OCI-LY3 (cell line): ENCODE results near the gene ATG2A.

ENCODE experiments used
- H2AFZ ChIP-seq: fragments of 200-600, 300-600 bp; shearing (Covaris generic); 2 replicates; pipeline ENCODE4 v1.6.0; 2014; ENCODE audit warnings: antibody characterized with exemption, low read depth, low read length
- H3K27ac ChIP-seq: fragments of 200-600, 300-600 bp; sonication (generic); 2 replicates; pipeline ENCODE4 v1.5.1; 2014; ENCODE audit warnings: mild to moderate bottlenecking, low read length, moderate library complexity, mixed read lengths
- H3K27me3 ChIP-seq: fragments of 200-600, 300-600 bp; sonication (generic); 2 replicates; pipeline ENCODE4 v1.6.1; 2014; ENCODE audit warnings: low read depth, low read length, mixed read lengths
- H3K36me3 ChIP-seq: fragments of 200-600, 300-600 bp; sonication (generic); replicated peaks from 2 replicates; pipeline ENCODE3; 2014; ENCODE audit warnings: low read depth, low read length, mixed read lengths
- H3K4me1 ChIP-seq: fragments of 300-600, 200-600 bp; sonication (generic); 2 replicates; pipeline ENCODE4 v1.6.1; 2014; ENCODE audit warnings: low read length, mixed read lengths
- H3K4me2 ChIP-seq: fragments of 200-600, 300-600 bp; sonication (generic); 2 replicates; pipeline ENCODE4 v1.6.1; 2014; ENCODE audit warnings: low read length, mixed read lengths
- H3K4me3 ChIP-seq: fragments of 300-600, 200-600 bp; sonication (generic); 2 replicates; pipeline ENCODE4 v1.5.1; 2014; ENCODE audit warnings: antibody characterized with exemption, mild to moderate bottlenecking, low read length, moderate library complexity
- H3K79me2 ChIP-seq: fragments of 300-600, 200-600 bp; shearing (Covaris generic); 2 replicates; pipeline ENCODE4 v1.6.1; 2014; ENCODE audit warnings: mild to moderate bottlenecking, low read length, mixed read lengths
- H3K9ac ChIP-seq: fragments of 300-600, 200-600 bp; shearing (Covaris generic); 2 replicates; pipeline ENCODE4 v1.6.0; 2014; ENCODE audit warnings: mild to moderate bottlenecking, low read length, moderate library complexity
- H3K9me3 ChIP-seq: fragments of 200-600, 300-600 bp; shearing (Covaris generic); 2 replicates; pipeline ENCODE4 v1.6.1; 2014; ENCODE audit warnings: low read length, mixed read lengths; ENCODE audit not compliant: insufficient read depth
- H4K20me1 ChIP-seq: fragments of 200-600, 300-600 bp; sonication (generic); 2 replicates; pipeline ENCODE4 v1.6.1; 2016; ENCODE audit warnings: low read length, mixed read lengths; ENCODE audit not compliant: insufficient read depth
- CTCF ChIP-seq: fragments of 200-600, 300-600 bp; sonication (generic); IDR thresholded peaks from 2 replicates; pipeline ENCODE4 v1.5.1; 2014; ENCODE audit warnings: antibody characterized with exemption, low read length, low read depth
- EZH2phosphoT487 ChIP-seq: fragments of 200-600 bp; shearing (Covaris generic); IDR thresholded peaks from 2 replicates; pipeline ENCODE4 v1.6.1; 2018; ENCODE audit warnings: antibody characterized with exemption, mixed run types, low read depth

The ATG2A gene

DNA sequence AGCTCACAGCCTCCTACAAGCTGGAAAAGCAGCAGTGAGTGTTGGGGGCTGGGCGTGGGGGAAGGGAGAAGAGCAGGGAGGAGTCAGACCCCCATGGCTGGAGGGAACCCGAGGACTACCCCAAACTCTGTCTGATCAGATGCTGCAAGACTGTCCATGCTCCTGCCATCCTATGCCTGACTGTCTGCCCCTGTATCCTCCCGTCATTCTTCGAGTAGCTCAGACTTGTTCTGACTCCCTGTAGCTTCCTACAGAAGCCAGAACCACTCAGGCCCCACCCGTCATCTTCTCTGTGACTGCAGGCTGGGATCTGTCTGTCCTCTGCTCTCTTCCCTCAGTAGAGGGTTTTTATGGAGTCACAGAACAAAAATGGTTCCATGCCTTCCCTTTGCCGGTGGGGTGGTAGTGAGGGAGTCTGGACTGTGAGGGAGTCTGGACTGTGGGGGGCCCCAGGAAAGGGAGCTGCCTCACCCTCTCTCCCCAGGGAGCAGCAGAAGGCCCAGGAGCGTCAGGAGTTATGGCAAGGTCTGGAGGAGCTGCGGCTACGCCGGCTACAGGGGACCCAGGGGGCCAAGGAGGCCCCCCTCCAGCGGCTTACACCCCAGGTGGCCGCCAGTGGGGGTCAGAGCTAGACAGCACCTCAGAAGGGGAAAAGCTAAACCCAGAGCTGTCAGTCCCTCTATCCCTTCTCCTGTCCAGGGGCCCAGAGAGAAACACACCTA is 16.4 kb upstream of the ATG2A start:
- H3K79me2 ChIP-seq, result no peaks in the 10 kb centered on the region
- peaks cover 15% of the 10 kb centered on the region for H3K36me3 ChIP-seq
- H3K4me3 ChIP-seq, result no peak overlapping the region
- no peak overlapping the region for H3K4me2 ChIP-seq
- H3K27ac ChIP-seq, result no peak overlapping the region
- no peak overlapping the region for H3K9ac ChIP-seq
- H2AFZ ChIP-seq, result no peak overlapping the region
- TF ChIP-seq CTCF (no peak), EZH2phosphoT487 (no peak)
- H3K4me1 ChIP-seq, result no peaks in the 10 kb centered on the region
- H3K9me3 ChIP-seq, result no peaks in the 10 kb centered on the region
- no peaks in the 10 kb centered on the region for H4K20me1 ChIP-seq
- 0 out of 2 replicates have a peak, but pooled peaks cover under 1% of the 10 kb centered on the region for H3K27me3 ChIP-seq

DNA sequence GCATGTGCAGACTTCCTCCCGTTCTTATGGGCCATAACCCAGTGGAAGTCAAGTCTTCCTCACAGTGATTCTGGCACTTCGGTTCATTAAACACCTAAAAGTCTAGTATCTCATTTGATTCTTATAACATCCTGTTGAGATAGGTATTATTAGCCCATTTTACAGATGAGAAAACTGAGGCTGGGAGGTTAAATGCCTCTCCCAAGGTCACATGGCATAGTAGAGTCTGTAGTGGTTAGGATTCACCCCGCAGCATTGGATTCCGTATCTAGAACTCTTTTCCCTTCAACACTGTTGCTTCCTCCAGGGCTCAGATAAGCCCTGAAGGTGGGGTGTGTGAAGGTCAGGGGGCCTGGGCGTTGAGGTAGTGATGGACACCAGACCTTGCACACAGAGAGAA is 15.3 kb upstream of the ATG2A start:
- TF ChIP-seq CTCF (no peak), EZH2phosphoT487 (no peak)
- peaks cover 19% of the 10 kb centered on the region for H3K36me3 ChIP-seq
- H3K4me1 ChIP-seq, result no peaks in the 10 kb centered on the region
- no peaks in the 10 kb centered on the region for H3K9me3 ChIP-seq
- no peaks in the 10 kb centered on the region for H3K79me2 ChIP-seq
- H3K27me3 ChIP-seq, result no peaks in the 10 kb centered on the region
- H3K27ac ChIP-seq, result no peak overlapping the region
- no peak overlapping the region for H3K4me3 ChIP-seq
- no peak overlapping the region for H2AFZ ChIP-seq
- H3K9ac ChIP-seq, result no peak overlapping the region
- no peaks in the 10 kb centered on the region for H4K20me1 ChIP-seq
- no peak overlapping the region for H3K4me2 ChIP-seq

GRCh38 chr11:64931290-64931689 is 14.3 kb upstream of the ATG2A start:
- no peaks in the 10 kb centered on the region for H4K20me1 ChIP-seq
- no peak overlapping the region for H3K4me2 ChIP-seq
- no peak overlapping the region for H3K27ac ChIP-seq
- no peak overlapping the region for H3K4me3 ChIP-seq
- H3K27me3 ChIP-seq, result no peaks in the 10 kb centered on the region
- no peaks in the 10 kb centered on the region for H3K4me1 ChIP-seq
- H2AFZ ChIP-seq, result no peak overlapping the region
- H3K9ac ChIP-seq, result no peak overlapping the region
- no peaks in the 10 kb centered on the region for H3K9me3 ChIP-seq
- H3K36me3 ChIP-seq, result peaks cover 19% of the 10 kb centered on the region
- no peaks in the 10 kb centered on the region for H3K79me2 ChIP-seq
- no peak for TF ChIP-seq CTCF
- no peak for TF ChIP-seq EZH2phosphoT487

- H4K20me1 ChIP-seq, result no peaks in the 10 kb centered on the region
- H3K9me3 ChIP-seq, result no peaks in the 10 kb centered on the region
- no peak overlapping the region for H2AFZ ChIP-seq
- H3K9ac ChIP-seq, result no peak overlapping the region
- no peak overlapping the region for H3K4me2 ChIP-seq
- peaks cover 18% of the 10 kb centered on the region for H3K36me3 ChIP-seq
- TF ChIP-seq CTCF, result no peak
- TF ChIP-seq EZH2phosphoT487, result no peak
- no peaks in the 10 kb centered on the region for H3K27me3 ChIP-seq
- H3K4me3 ChIP-seq, result no peak overlapping the region
- H3K4me1 ChIP-seq, result peaks cover 1% of the 10 kb centered on the region
- H3K79me2 ChIP-seq, result no peaks in the 10 kb centered on the region
- H3K27ac ChIP-seq, result no peak overlapping the region
These were observed 13.3 kb upstream of the ATG2A start for GRCh38 chr11:64930340-64930739.
